ENCODE measurements around the gene OCA2. TPM values are rescaled to one million over a fixed set of nuclear protein-coding genes. Genes with fewer than 3 reads are reported as not detected.

The OCA2 gene
- total RNA-seq, 1 experiment from 2014 or later = 0.13 TPM

GRCh38 chr15:27706300-27706699, 392.8 kb downstream of the OCA2 start:
- TF ChIP-seq SIN3A (IDR thresholded peaks at IDR 0.05; ENCODE audit: borderline replicate concordance, insufficient read depth, low read depth, low read length) (no peak), TCF7L2 (IDR thresholded peaks at IDR 0.05; ENCODE audit: low read depth, low read length) (no peak), POLR2AphosphoS5 (IDR thresholded peaks at IDR 0.05; ENCODE audit: low read depth, low read length) (no peak), CTCF (IDR thresholded peaks at IDR 0.05) (no peak), REST (IDR thresholded peaks at IDR 0.05; ENCODE audit: insufficient read depth in 1 of 2, low read depth in 2 of 2, low read length in 1 of 2) (no peak)
- in situ Hi-C loops (cut with HindIII; ENCODE audit: low pct_unique_long_range_greater_than_20kb, low sequenced_read_pairs) (no loop called here), intact Hi-C loops (cut with micrococcal nuclease; ENCODE audit: unreplicated experiment) (no loop called here)
- DNase-seq (ENCODE audit: low read depth, low spot score) (no peak), ATAC-seq (no peak)
- Histone ChIP-seq H3K9me3 (ENCODE audit: control insufficient read depth, insufficient read depth, low read depth, low read length) (peaks cover 6% of the 10 kb centered on the region; the same call in 1 of the 2 replicates), H3K27me3 (ENCODE audit: control insufficient read depth, insufficient read depth, low read length) (no peaks in the 10 kb centered on the region), H3K27ac (ENCODE audit: low read length) (no peak overlapping the region), H3K4me3 (ENCODE audit: low read depth in 2 of 2, low read length in 2 of 2) (no peak overlapping the region), H3K4me1 (ENCODE audit: control insufficient read depth, insufficient read depth, low read length) (no peaks in the 10 kb centered on the region), H3K36me3 (ENCODE audit: control insufficient read depth, insufficient read depth, low read length) (no peaks in the 10 kb centered on the region)
- ChIA-PET CTCF (interaction anchor here (0.7 kb wide), 1 partner anchor 43 kb away, joined by 10 read pairs; no protein-coding TSS in a partner anchor), POLR2A (no interaction called here)
- no TSS peak for BruUV-seq (replicated peaks)

GRCh38 chr15:27705056-27705455, 394.1 kb downstream of the OCA2 start:
- POLR2A ChIA-PET = no interaction called here
- no peaks in the 10 kb centered on the region for H3K4me1 ChIP-seq (ENCODE audit: control insufficient read depth, insufficient read depth, low read length)
- TF ChIP-seq SIN3A (IDR thresholded peaks at IDR 0.05; ENCODE audit: borderline replicate concordance, insufficient read depth, low read depth, low read length) = no peak
- TF ChIP-seq CTCF (IDR thresholded peaks at IDR 0.05) = no peak
- TF ChIP-seq REST (IDR thresholded peaks at IDR 0.05; ENCODE audit: insufficient read depth in 1 of 2, low read depth in 2 of 2, low read length in 1 of 2) = no peak
- no peak for TF ChIP-seq TCF7L2 (IDR thresholded peaks at IDR 0.05; ENCODE audit: low read depth, low read length)
- no peak for TF ChIP-seq POLR2AphosphoS5 (IDR thresholded peaks at IDR 0.05; ENCODE audit: low read depth, low read length)
- CTCF ChIA-PET = no interaction called here
- H3K36me3 ChIP-seq (ENCODE audit: control insufficient read depth, insufficient read depth, low read length) = no peaks in the 10 kb centered on the region
- intact Hi-C loops (cut with micrococcal nuclease; ENCODE audit: unreplicated experiment) = no loop called here
- no TSS peak for BruUV-seq (replicated peaks)
- H3K4me3 ChIP-seq (ENCODE audit: low read depth in 2 of 2, low read length in 2 of 2) = no peak overlapping the region
- H3K27me3 ChIP-seq (ENCODE audit: control insufficient read depth, insufficient read depth, low read length) = no peaks in the 10 kb centered on the region
- ATAC-seq (no peak), DNase-seq (ENCODE audit: low read depth, low spot score) (no peak)
- H3K9me3 ChIP-seq (ENCODE audit: control insufficient read depth, insufficient read depth, low read depth, low read length) = peaks cover 3% of the 10 kb centered on the region; the same call in 1 of the 2 replicates
- in situ Hi-C loops (cut with HindIII; ENCODE audit: low pct_unique_long_range_greater_than_20kb, low sequenced_read_pairs) = no loop called here
- no peak overlapping the region for H3K27ac ChIP-seq (ENCODE audit: low read length)

Other genes starting within 250 kb of the OCA2 start
- gene HERC2, start 222.9 kb upstream of the OCA2 start, total RNA-seq (2021; ENCODE audit: unreplicated experiment) = 69.7 TPM

Data from Panc1 (cell line).